Mesothelial cell of epicardium (in vitro differentiated cells): ENCODE data around the gene FAM114A1. TPM values are rescaled to one million over a fixed set of nuclear protein-coding genes. Genes with fewer than 3 reads are reported as not detected.

ENCODE experiments used
- DNase-seq, 2 experiments: peaks; one replicate each; pipeline ENCODE4 v3.0.0; 2021; ENCODE audit warnings: low spot score in 2 of 2; ENCODE audit not compliant: unreplicated experiment in 2 of 2
- H3K27ac Mint-ChIP-seq: 2 replicates; pipeline ENCODE4 v1.8.0; 2021; ENCODE audit warnings: mixed read lengths
- H3K27me3 Mint-ChIP-seq: 2 replicates; pipeline ENCODE4 v1.8.0; 2021; ENCODE audit warnings: low read depth, mixed read lengths
- H3K36me3 Mint-ChIP-seq: 2 replicates; pipeline ENCODE4 v1.8.0; 2021; ENCODE audit warnings: mixed read lengths
- H3K4me1 Mint-ChIP-seq: 2 replicates; pipeline ENCODE4 v1.8.0; 2021; ENCODE audit warnings: mixed read lengths
- H3K4me3 Mint-ChIP-seq: 2 replicates; pipeline ENCODE4 v1.8.0; 2021; ENCODE audit warnings: mild to moderate bottlenecking, moderate library complexity, mixed read lengths
- H3K9me3 Mint-ChIP-seq: 2 replicates; pipeline ENCODE4 v1.8.0; 2021; ENCODE audit warnings: mixed read lengths
- CTCF ChIP-seq: fragments of 200-600 bp; sonication (generic); IDR thresholded peaks from one replicate; pipeline ENCODE4 v1.5.0; 2021; ENCODE audit warnings: antibody characterized with exemption; ENCODE audit not compliant: unreplicated experiment
- total RNA-seq: library from RNA; stranded (reverse); gene quantifications from 3 replicates; pipeline ENCODE4 v1.2.1, GENCODE V29; 2021

FAM114A1 gene
- total RNA-seq, 1 donor from 2014 or later: 53.7 TPM

GRCh38 chr4:38868059-38868960, 704 bp downstream of the FAM114A1 start:
- Mint-ChIP-seq H3K4me3 (peak overlapping the region; percentile 79), H3K27ac (peak overlapping the region; percentile 90), H3K27me3 (no peaks in the 10 kb centered on the region), H3K4me1 (peaks cover 28% of the 10 kb centered on the region), H3K36me3 (peaks cover 9% of the 10 kb centered on the region), H3K9me3 (no peaks in the 10 kb centered on the region)
- DNase-seq: peak in 1 of 2 experiments; percentile 41
- TF ChIP-seq CTCF: no peak

- H3K27ac Mint-ChIP-seq: peak overlapping the region; percentile 90
- H3K4me1 Mint-ChIP-seq: peaks cover 28% of the 10 kb centered on the region
- peaks cover 19% of the 10 kb centered on the region for H3K36me3 Mint-ChIP-seq
- DNase-seq: no peak
- H3K27me3 Mint-ChIP-seq: no peaks in the 10 kb centered on the region
- TF ChIP-seq CTCF: no peak
- H3K9me3 Mint-ChIP-seq: peaks cover 2% of the 10 kb centered on the region
- H3K4me3 Mint-ChIP-seq: peak overlapping the region; percentile 79
These were observed 1.9 kb downstream of the FAM114A1 start for GRCh38 chr4:38869511-38869910.

- peak overlapping the region; percentile 47 for H3K4me3 Mint-ChIP-seq
These were observed 2.6 kb downstream of the FAM114A1 start for GRCh38 chr4:38870098-38870808.

GRCh38 chr4:38871593-38871992, 4.0 kb downstream of the FAM114A1 start:
- Mint-ChIP-seq H3K4me3 (no peak overlapping the region), H3K27me3 (no peaks in the 10 kb centered on the region), H3K27ac (no peak overlapping the region), H3K4me1 (peaks cover 28% of the 10 kb centered on the region), H3K9me3 (peaks cover 16% of the 10 kb centered on the region), H3K36me3 (peaks cover 34% of the 10 kb centered on the region)
- DNase-seq: no peak
- no peak for TF ChIP-seq CTCF

More at GRCh38 chr4:38870098-38870808, 2.6 kb downstream of the FAM114A1 start:
- no peaks in the 10 kb centered on the region for H3K27me3 Mint-ChIP-seq
- peaks cover 28% of the 10 kb centered on the region for H3K4me1 Mint-ChIP-seq
- no peak for TF ChIP-seq CTCF
- peak overlapping the region; percentile 28 for H3K27ac Mint-ChIP-seq
- H3K36me3 Mint-ChIP-seq: peaks cover 26% of the 10 kb centered on the region
- no peak for DNase-seq
- peaks cover 9% of the 10 kb centered on the region for H3K9me3 Mint-ChIP-seq

- Mint-ChIP-seq H3K4me3 (no peak overlapping the region), H3K36me3 (peaks cover 40% of the 10 kb centered on the region), H3K27ac (no peak overlapping the region), H3K9me3 (peaks cover 20% of the 10 kb centered on the region), H3K27me3 (no peaks in the 10 kb centered on the region), H3K4me1 (peaks cover 24% of the 10 kb centered on the region)
- DNase-seq: no peak
- TF ChIP-seq CTCF: no peak
These were observed 5.0 kb downstream of the FAM114A1 start for GRCh38 chr4:38872620-38873019.
